GM12875 (cell line): ENCODE measurements around the gene SERPINB3.

ENCODE experiments used
- H3K4me3 ChIP-seq: one replicate; pipeline ENCODE4 v1.5.1; 2011; ENCODE audit warnings: low read depth, low read length, control low read depth
- TF ChIP-seq, protein P1 (sequence below): IDR thresholded peaks from 2 replicates; pipeline ENCODE4 v1.5.1; 2011; ENCODE audit warnings: low read depth, mild to moderate bottlenecking, control low read depth, inconsistent platforms, low read length, moderate library complexity, borderline replicate concordance; ENCODE audit not compliant: insufficient read depth

SERPINB3 gene

DNA sequence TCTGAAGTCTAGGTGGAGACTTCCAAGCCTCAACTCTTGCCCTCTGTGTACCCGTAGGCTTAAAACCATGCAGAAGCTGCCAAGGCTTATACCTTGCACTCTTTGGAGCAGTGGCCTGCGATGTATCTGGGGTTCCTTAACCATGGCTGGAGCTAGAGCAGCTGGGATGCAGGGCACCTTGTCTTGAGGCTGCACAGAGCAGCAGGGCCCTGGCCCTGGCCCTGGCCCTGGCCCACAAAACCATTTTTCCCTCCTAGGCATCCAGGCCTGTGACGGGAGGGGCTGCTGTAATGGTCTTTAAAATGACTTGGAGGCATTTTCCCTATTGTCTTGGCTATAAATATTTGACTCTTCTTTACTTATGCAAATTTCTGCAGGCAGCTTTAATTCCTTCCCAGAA lies 36.8 kb downstream of the SERPINB3 start:
- H3K4me3 ChIP-seq: no peak overlapping the region
- TF ChIP-seq, protein P1, sequence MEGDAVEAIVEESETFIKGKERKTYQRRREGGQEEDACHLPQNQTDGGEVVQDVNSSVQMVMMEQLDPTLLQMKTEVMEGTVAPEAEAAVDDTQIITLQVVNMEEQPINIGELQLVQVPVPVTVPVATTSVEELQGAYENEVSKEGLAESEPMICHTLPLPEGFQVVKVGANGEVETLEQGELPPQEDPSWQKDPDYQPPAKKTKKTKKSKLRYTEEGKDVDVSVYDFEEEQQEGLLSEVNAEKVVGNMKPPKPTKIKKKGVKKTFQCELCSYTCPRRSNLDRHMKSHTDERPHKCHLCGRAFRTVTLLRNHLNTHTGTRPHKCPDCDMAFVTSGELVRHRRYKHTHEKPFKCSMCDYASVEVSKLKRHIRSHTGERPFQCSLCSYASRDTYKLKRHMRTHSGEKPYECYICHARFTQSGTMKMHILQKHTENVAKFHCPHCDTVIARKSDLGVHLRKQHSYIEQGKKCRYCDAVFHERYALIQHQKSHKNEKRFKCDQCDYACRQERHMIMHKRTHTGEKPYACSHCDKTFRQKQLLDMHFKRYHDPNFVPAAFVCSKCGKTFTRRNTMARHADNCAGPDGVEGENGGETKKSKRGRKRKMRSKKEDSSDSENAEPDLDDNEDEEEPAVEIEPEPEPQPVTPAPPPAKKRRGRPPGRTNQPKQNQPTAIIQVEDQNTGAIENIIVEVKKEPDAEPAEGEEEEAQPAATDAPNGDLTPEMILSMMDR: no peak

DNA sequence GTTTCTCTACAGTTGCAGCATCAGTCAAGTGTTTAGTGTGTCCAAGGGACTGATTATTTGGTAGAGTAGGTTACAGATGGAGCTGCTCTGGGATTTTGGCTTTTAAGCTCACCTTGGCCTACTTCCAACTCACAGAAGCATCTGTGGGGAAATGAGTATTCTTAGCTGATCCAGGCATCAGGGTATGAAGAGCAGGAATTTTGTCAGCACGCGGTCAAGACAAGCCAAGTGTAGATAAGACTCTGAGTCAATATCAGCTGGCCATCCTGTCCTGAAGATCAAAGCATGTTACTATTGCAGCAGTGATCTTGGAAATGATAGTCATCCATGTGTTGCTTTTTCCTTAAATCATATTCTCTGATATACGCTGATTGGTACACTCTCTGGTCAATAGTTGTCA lies 42.0 kb downstream of the SERPINB3 start:
- no peak overlapping the region for H3K4me3 ChIP-seq
- TF ChIP-seq, protein P1: no peak

DNA sequence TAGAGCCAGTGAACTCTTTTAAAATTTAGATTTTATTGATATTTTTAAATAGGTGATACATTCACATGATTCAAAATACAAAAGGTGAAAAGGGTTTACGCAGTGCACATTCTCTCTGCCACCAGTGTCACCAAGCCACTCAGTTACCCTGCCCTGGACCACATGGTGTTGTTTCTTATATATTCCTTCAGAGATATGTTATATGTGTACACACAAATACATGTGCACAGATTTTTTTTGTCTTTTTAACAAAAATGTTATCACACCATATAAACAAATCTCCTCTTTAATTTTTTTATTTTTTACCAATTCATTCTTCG lies 43.8 kb downstream of the SERPINB3 start:
- TF ChIP-seq, protein P1: no peak
- H3K4me3 ChIP-seq: no peak overlapping the region

DNA sequence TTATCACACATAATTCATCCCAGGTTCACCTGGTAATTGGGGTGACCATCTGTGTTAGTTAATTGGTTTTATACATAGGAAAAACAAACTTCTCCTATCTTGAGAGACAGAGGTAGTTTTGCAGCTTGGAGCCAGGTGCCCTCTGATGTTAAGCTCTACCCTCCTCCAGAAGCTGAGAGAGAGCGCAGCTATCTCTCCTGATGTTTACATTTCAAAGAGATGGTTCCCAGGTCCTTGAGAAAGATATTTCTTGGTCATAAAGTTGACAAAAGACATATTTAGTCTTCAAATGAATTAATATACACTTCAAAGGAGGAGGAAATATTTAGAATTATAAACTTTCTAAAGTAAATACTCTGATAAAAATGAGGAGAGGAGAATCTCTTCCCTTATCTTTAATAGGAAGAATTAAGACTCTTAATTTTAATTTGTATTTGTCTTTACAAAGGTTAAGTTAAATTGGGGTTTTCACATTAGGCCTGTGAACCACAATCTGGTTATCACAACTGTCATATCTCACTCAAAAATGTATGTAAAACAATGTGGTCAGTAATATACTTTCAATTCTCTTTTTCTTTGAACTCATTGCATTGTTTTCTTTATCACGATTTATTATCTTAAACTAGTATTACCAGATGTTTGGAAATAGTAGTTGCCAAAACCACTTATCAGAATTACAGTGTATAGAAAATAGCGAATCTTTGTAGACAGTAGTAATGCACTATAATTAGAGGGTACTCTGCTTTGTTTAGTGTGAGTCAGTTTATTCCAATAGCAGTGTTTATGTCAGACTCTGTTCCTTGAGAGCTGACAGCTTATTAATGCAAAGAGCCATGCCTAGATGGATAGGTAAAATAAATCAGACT lies 44.4 kb downstream of the SERPINB3 start:
- TF ChIP-seq, protein P1: no peak
- no peak overlapping the region for H3K4me3 ChIP-seq

DNA sequence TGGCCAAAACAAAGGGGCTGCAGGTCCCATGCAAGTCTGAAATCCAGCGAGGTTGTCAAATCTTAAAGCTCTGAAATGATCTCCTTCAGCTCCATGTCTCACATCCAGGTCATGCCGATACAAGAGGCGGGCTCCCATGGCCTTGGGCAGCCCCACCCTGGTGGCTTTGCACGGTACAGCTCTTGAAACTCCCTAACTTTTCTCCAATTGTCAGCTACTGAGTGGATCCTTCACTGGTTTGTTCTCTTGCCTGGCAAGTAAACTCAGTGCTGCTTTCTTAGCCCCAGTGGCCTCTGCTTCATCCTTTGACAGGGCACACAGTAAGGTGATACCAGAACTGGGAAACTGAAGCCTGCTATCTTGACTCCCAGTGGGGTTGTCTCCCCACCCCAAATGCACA lies 48.3 kb downstream of the SERPINB3 start:
- TF ChIP-seq, protein P1: no peak
- no peak overlapping the region for H3K4me3 ChIP-seq

DNA sequence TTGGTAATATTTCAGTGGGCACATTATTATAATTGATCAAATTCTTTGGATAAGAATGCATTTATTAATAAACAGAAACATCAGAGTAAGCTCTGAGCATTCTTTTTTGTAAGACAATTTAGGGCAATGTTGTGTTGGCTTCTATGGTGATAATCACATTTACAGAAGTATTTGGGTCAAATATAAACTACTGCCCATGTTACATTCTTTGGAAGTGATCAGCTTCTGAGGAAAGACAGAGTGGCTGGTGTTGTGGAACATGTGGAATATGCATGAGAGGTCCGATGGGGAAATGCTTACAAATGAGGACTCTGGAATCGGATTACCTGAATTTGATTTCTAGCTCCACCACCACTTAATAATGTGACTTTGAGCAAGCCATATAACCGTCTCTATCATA lies 55.2 kb downstream of the SERPINB3 start:
- TF ChIP-seq, protein P1: no peak
- no peak overlapping the region for H3K4me3 ChIP-seq
